ENCODE measurements around the gene SDC1.

SDC1 gene

DNA sequence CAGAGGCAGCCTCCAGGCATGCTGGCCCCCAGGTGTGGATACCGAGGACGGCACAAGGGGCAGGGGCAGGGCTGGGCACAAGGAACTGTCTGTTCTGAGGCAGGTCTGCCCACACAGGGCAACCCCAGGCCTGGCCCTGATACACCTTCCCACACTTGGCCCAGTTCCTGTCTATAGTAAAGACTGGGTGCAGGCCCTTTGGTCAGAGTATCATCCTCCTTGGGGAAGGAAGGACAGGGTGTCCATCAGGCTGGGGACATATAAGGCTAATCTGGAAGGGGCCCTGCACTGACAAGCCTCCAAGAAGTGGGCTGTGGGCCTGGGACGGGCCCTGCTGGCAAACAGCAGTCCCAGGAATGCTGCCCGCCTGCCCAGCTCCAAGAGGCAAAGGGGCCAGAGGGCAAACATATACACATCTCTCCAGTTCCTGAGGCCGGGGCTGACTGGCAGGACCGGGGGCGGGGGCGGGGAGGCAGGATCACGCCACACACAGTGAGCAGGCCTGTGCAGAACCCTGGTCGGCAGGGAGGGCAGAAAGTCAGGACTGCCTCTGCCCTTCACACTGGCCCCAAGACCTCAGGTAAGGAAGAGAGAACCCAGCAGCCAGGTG, 18.9 kb downstream of the SDC1 start:
- no peak for TF ChIP-seq JUND (IDR thresholded peaks at IDR 0.05; ENCODE audit: low read depth)
- in situ Hi-C loops (cut with HindIII; ENCODE audit: low pct_unique_long_range_greater_than_20kb, low sequenced_read_pairs), result no loop called here
- no peak for DNase-seq (ENCODE audit: low read depth in 1 of 2, low spot score in 1 of 2)

DNA sequence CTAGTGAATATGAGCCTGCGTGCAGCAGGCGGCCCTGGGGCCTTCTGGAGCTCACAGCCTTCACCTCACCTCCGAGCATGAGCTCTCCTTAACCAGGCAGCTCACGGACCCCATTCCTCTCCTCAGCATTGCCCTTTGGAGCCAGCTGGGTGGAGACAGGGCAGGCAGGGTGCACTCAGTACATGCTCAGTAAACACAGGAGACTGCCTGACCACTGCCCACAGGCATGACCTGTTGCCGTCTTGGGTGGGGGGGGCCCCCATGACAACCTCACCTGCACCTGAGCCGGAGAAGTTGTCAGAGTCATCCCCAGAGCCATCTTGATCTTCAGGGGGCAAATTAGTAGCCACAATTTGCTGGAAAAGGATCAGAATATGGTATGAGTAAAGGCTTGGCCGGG, 19.9 kb downstream of the SDC1 start:
- in situ Hi-C loops (cut with HindIII; ENCODE audit: low pct_unique_long_range_greater_than_20kb, low sequenced_read_pairs), result no loop called here
- DNase-seq (ENCODE audit: low read depth in 1 of 2, low spot score in 1 of 2), result no peak

DNA sequence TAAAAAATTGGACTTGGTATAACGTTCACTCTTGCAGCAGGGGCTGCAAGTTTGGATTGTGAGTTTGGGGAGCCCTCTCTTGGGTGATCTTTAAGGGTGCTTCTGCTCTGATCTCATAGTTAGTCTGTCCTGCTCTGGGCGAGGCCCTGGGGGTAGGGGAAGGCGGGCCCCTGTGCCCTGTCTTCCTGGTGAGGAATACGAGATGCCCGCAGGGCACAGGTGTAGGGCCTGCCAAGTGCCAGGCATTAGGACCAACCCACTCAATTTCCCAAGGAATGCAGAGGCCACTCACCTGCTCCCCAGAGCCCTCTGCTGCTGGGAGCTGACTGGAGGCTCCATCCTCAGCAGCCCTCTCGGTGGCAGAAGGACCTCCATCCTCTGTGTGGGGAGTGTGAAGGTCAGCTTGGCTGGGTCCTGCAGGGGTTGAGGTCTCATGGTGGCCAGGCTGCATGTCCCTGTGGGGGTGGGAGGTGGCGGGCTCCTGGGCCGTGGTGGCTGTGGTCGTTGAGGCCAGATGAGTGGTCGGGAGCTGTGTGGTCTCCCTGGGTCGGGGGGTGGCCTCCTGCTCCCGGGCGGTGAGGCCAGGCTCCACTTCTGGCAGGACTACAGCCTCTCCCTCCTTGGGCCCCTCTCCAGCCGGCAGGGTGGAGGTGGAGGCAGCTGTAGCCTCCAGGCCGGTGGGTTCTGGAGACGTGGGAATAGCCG, 21.3 kb downstream of the SDC1 start:
- no peak for DNase-seq (ENCODE audit: low read depth in 1 of 2, low spot score in 1 of 2)
- TF ChIP-seq JUND (IDR thresholded peaks at IDR 0.05; ENCODE audit: low read depth), result no peak

More for the DNA sequence above, 19.9 kb downstream of the SDC1 start:
- TF ChIP-seq JUND (IDR thresholded peaks at IDR 0.05; ENCODE audit: low read depth), result no peak

DNA sequence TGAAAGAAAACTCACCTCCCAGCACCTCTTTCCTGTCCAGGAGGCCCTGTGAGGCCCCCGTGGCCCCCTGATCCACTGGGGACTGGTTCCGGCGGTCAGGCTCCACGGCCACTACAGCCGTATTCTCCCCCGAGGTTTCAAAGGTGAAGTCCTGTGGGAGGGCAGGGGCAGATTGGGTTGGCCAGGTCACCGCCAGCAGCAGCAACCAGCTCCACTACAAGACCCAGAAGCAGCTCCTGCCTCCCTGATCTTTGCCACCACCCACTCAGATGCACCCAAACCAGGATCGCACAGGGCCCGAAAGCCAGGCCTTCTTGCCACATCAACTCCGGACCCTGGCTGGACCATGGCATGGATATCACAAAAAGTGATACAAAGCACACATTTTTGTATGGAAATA, 21.9 kb downstream of the SDC1 start:
- in situ Hi-C loops (cut with HindIII; ENCODE audit: low pct_unique_long_range_greater_than_20kb, low sequenced_read_pairs), result no loop called here
- DNase-seq (ENCODE audit: low read depth in 1 of 2, low spot score in 1 of 2), result no peak
- TF ChIP-seq JUND (IDR thresholded peaks at IDR 0.05; ENCODE audit: low read depth), result no peak

More for the DNA sequence above, 21.3 kb downstream of the SDC1 start:
- in situ Hi-C loops (cut with HindIII; ENCODE audit: low pct_unique_long_range_greater_than_20kb, low sequenced_read_pairs), result no loop called here

DNA sequence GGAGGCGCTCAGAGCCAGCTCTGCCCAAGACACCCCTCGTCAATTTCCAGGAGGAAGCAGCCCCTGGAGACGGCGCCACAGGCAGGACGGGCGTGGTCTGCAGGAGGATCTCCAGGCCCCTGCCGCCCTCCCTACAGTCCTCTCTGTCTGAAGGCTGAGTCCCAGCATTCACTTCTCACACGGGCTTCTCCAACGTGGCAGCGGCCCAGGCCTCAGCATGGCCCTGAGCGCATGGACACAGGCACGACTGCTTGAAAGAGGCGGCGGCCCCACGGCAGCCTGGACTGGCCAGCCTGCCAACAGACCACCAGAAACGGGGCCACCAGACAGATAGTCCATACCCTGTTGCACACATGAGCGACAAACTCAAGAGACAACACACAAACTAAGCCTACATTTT, 23.3 kb downstream of the SDC1 start:
- TF ChIP-seq JUND (IDR thresholded peaks at IDR 0.05; ENCODE audit: low read depth), result no peak
- no peak for DNase-seq (ENCODE audit: low read depth in 1 of 2, low spot score in 1 of 2)
- in situ Hi-C loops (cut with HindIII; ENCODE audit: low pct_unique_long_range_greater_than_20kb, low sequenced_read_pairs), result no loop called here

DNA sequence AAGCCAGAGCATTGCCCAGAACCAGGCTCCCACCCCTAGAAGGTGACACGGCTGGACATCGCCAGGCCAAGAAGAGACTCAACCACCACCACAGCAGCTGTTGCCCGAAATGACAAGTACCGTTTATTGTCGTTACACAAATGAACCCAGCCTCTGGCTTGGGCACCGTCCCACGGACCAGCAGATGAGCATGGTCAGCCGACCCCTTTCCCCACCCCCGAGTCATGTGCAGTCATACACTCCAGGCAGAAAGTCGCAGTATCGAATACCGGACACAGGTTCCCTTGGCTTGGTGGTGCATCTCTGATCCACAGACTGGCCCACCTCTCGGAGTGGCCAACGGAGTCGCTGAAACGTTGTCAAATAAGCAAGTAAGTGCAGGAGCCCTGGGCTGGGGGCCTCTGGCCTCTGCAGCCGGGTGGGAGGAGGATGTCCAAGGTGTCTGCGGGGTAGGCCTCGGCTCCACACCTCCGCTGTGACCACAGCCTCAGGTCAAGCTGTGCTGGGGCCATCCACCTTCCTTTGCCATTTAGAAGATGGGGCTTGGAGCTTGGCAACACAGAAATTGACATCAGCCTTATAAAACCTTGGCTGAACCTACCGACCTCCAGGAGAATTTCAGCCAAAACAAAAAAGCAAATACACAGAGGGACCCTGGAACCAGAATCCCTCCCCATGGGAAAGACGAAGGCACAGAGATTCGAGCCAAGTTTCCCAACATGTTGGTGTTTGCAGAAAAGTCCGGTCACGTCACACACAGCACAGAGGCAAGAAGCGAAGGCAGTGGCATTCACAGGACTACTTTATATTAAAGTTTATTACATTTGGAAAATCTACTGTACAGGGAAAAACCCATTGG, 24.0 kb downstream of the SDC1 start:
- no peak for DNase-seq (ENCODE audit: low read depth in 1 of 2, low spot score in 1 of 2)
- TF ChIP-seq JUND (IDR thresholded peaks at IDR 0.05; ENCODE audit: low read depth), result no peak
- in situ Hi-C loops (cut with HindIII; ENCODE audit: low pct_unique_long_range_greater_than_20kb, low sequenced_read_pairs), result no loop called here

DNA sequence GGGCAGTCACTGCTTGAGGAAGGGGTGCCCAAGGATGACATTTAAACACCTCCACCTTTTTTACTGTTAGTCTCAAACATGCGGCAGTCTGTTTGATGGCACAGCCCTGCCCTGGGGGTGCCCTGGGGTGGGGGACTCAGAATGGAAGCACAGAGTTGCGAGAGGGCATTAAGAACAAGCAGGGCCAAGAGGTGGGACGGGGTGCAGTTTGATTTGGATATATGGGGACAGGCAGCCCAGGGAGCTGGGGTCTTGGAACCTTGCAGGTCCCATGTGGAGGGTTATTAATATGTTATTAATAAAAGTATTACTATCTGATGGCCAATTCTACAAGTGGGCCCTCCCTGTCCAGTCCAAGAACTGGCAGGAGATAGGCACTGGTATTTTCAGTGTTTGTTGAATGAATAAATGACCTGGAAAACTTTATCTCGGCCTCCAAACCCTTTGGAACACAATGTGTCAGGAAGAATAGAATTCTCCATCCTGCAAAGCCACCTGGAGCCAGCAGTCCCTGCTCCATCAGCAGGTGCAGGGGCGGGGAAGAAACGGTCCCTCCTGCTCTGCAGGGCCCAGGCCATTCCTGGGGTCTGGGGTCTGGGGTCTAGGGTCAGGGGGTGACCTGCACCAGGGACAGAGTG, 25.2 kb downstream of the SDC1 start:
- no peak for DNase-seq (ENCODE audit: low read depth in 1 of 2, low spot score in 1 of 2)
- in situ Hi-C loops (cut with HindIII; ENCODE audit: low pct_unique_long_range_greater_than_20kb, low sequenced_read_pairs), result no loop called here
- no peak for TF ChIP-seq JUND (IDR thresholded peaks at IDR 0.05; ENCODE audit: low read depth)

DNA sequence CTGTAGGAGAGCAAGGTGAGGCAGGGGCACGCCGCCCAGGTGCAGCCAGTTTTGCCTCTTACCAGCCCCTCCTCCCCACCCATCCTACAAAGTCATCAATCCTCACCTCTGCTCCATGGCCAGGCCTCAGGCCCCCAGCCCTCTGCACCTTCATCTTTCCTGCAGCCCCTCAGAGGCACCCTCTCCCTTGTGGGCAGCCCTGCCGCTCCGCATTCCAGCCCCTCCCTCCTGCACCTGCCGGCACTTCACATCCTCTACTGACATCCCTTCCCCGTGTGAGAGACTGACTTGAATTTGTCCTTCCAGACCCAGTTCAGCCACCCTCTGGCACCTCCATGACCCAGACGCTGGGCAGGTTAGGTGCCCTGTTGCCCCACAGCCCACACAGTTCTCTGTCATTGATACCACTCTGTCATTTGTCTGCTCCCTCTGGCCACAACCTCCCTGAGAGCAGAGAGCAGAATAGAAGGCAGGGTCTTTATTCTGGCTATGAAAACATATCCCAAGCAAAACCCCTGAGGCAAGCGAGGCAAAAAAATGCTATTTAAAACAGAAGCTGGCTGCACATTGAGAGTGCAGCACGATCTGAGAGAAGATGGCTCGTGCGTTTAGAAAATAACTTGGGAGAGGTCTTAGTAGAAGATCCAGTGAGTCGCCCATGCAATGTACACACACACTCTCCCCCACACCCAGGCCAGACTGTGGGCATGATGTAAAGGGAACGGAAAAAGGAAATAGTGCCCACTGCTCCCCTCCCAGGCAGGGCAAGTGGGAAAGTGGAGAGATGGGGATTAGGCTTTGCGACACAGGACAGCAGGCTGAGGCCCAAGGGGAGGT, 25.9 kb downstream of the SDC1 start:
- in situ Hi-C loops (cut with HindIII; ENCODE audit: low pct_unique_long_range_greater_than_20kb, low sequenced_read_pairs), result no loop called here
- TF ChIP-seq JUND (IDR thresholded peaks at IDR 0.05; ENCODE audit: low read depth), result no peak
- DNase-seq (ENCODE audit: low read depth in 1 of 2, low spot score in 1 of 2), result no peak

DNA sequence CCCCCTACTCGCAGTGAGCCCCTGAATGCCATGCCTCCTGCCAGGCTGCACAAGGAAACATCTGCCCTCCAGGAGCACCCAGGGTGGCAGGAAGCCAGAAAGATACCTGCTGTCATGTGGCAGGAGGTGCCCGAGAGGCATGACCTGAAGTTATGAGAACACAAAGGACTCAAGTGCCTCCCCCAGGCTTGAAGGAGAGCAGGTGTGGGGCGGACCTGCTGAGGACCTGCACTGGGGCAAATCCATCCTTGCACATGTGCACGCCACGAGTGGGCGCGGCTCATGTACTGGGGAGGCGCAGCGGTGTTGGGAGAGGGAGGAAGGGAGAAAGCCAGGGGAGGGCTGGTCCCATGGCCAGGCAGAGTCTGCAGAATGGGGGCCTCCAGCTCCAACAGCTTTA, 26.9 kb downstream of the SDC1 start:
- TF ChIP-seq JUND (IDR thresholded peaks at IDR 0.05; ENCODE audit: low read depth), result no peak
- in situ Hi-C loops (cut with HindIII; ENCODE audit: low pct_unique_long_range_greater_than_20kb, low sequenced_read_pairs), result no loop called here
- no peak for DNase-seq (ENCODE audit: low read depth in 1 of 2, low spot score in 1 of 2)

DNA sequence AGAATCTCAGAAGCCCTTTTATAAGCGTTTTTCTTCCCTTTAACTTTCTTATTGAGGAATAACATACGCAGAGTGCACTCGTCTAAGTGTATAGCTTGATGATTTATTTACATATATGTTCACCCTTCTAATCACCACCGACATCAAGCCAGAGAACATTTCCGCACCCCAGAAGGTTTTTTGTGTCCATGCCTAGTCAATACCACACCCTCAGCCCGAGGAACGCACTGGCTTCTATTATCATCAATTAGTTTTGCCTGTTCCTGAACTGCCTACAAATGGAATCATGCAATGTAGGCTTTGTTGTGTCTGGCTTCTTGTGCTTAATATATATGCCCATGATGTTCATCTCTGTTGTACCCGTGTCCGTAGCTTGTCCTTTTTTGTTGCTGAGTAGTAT, 27.7 kb downstream of the SDC1 start:
- DNase-seq (ENCODE audit: low read depth in 1 of 2, low spot score in 1 of 2), result no peak
- no peak for TF ChIP-seq JUND (IDR thresholded peaks at IDR 0.05; ENCODE audit: low read depth)
- in situ Hi-C loops (cut with HindIII; ENCODE audit: low pct_unique_long_range_greater_than_20kb, low sequenced_read_pairs), result no loop called here

DNA sequence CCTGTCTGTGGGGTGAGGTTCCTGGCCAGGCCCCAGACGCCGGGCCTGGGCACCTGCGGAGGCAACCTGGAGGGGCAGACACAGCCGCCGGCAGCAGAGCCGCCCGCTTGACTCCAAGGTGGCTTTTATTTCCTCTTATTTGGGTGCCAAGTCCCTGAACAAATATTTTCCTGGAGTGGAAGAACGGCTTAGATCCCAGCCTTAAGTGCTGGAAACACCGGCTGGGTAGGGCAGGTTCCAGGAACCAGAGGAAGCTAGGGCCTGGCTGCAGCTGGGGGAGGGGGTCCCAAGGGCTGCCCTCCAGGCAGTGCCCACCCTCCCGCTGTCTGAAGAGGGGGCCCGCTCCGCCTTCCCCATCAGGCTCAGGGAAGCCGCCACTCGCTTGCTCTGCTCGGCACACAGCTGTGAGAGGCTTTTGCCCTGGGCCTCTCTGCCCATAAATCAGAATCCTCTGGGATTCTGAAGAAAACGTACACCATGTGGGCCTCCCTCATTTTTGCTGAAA, 28.2 kb downstream of the SDC1 start:
- in situ Hi-C loops (cut with HindIII; ENCODE audit: low pct_unique_long_range_greater_than_20kb, low sequenced_read_pairs), result no loop called here
- no peak for TF ChIP-seq JUND (IDR thresholded peaks at IDR 0.05; ENCODE audit: low read depth)
- peak; percentile 75 to 89 for DNase-seq (ENCODE audit: low read depth in 1 of 2, low spot score in 1 of 2)

All from T47D (cell line).